Panc1 (cell line): ENCODE data around the gene N4BP3. TPM values are rescaled to one million over a fixed set of nuclear protein-coding genes. Genes with fewer than 3 reads are reported as not detected.

Experiments
- ATAC-seq: fragments of 200-7000 bp; cut with Tn5 transposase; 2 replicates; pipeline ENCODE4 v1.9.1; 2020; ENCODE audit warnings: mild to moderate bottlenecking, moderate library complexity
- BruUV-seq: library from RNA; stranded (reverse); fragments of 400-500 nt; replicated peaks from 2 replicates; lab custom pipeline; 2021; lab: Mats Ljungman, UMichigan
- CTCF ChIA-PET: fragments of 300-600 bp; sonication (Branson Sonifier 250); formaldehyde crosslinking; loops from one replicate; lab custom pipeline; 2022; ENCODE audit warnings: antibody characterized with exemption; lab: Charles Lee
- POLR2A ChIA-PET: fragments of 300-600 bp; sonication (Branson Sonifier 250); formaldehyde crosslinking; loops from one replicate; lab custom pipeline; 2022; ENCODE audit warnings: antibody characterized with exemption; lab: Charles Lee
- DNase-seq: peaks from one replicate; pipeline ENCODE4 v3.0.0-alpha.2; 2010; ENCODE audit warnings: low read depth, low spot score
- H3K27ac ChIP-seq: 2 replicates; pipeline ENCODE4 v1.5.1; 2011; ENCODE audit warnings: mild to moderate bottlenecking, low read length, inconsistent platforms
- H3K27me3 ChIP-seq: fragments of 200-500 bp; sonication (Bioruptor generic); 2 replicates; pipeline ENCODE4 v1.6.0; 2014; ENCODE audit warnings: low read length, inconsistent platforms; ENCODE audit not compliant: control insufficient read depth, insufficient read depth
- H3K36me3 ChIP-seq: fragments of 200-500 bp; sonication (Bioruptor generic); 2 replicates; pipeline ENCODE4 v1.5.1; 2014; ENCODE audit warnings: inconsistent platforms, mild to moderate bottlenecking, low read length, moderate library complexity; ENCODE audit not compliant: control insufficient read depth, insufficient read depth
- H3K4me1 ChIP-seq: 2 replicates; pipeline ENCODE4 v1.5.1; 2011; ENCODE audit warnings: inconsistent platforms, mild to moderate bottlenecking, low read length, moderate library complexity; ENCODE audit not compliant: control insufficient read depth, insufficient read depth
- H3K4me3 ChIP-seq, 2 experiments: 2 replicates each; pipeline ENCODE4 v1.5.1; 2011 to 2012; ENCODE audit warnings: low read depth in 2 of 2, low read length in 2 of 2, mild to moderate bottlenecking in 2 of 2, inconsistent platforms in 1 of 2, moderate library complexity in 1 of 2
- H3K9me3 ChIP-seq: fragments of 200-500 bp; sonication (Bioruptor generic); 2 replicates; pipeline ENCODE4 v1.5.1; 2014; ENCODE audit warnings: low read depth, mild to moderate bottlenecking, inconsistent platforms, low read length, moderate library complexity; ENCODE audit not compliant: control insufficient read depth, insufficient read depth
- CTCF ChIP-seq: fragments of 450-650 bp; IDR thresholded peaks from 2 replicates; pipeline ENCODE4 v1.5.1; 2017; ENCODE audit warnings: mild to moderate bottlenecking
- POLR2AphosphoS5 ChIP-seq: IDR thresholded peaks from 2 replicates; pipeline ENCODE4 v1.6.1; 2012; ENCODE audit warnings: mild to moderate bottlenecking, low read depth, low read length, moderate library complexity
- SIN3A ChIP-seq: IDR thresholded peaks from 2 replicates; pipeline ENCODE4 v1.6.1; 2012; ENCODE audit warnings: low read depth, mild to moderate bottlenecking, low read length, moderate library complexity, borderline replicate concordance; ENCODE audit not compliant: insufficient read depth
- TCF7L2 ChIP-seq: IDR thresholded peaks from 2 replicates; pipeline ENCODE4 v1.6.1; 2011; ENCODE audit warnings: mild to moderate bottlenecking, low read depth, low read length, inconsistent platforms
- in situ Hi-C: cut with HindIII; loops from 2 replicates; pipeline ENCODE4 v1.10.0; 2016; ENCODE audit warnings: low sequenced_read_pairs, low pct_unique_long_range_greater_than_20kb
- intact Hi-C: fragments of 100-400 bp; cut with micrococcal nuclease; formaldehyde crosslinking; loops from one replicate; pipeline ENCODE4 v1.10.0; 2022; ENCODE audit not compliant: unreplicated experiment
- total RNA-seq: library from RNA; stranded (reverse); gene quantifications from one replicate; pipeline ENCODE4 v1.2.1, GENCODE V29; 2021; ENCODE audit not compliant: unreplicated experiment
- TF ChIP-seq, protein P1 (sequence below), 2 experiments: IDR thresholded peaks; 2 replicates each; pipeline ENCODE4 v1.6.1; 2011 to 2012; ENCODE audit warnings: low read depth in 2 of 2, control low read depth in 1 of 2, low read length in 1 of 2, mild to moderate bottlenecking in 1 of 2, moderate library complexity in 1 of 2; ENCODE audit not compliant: insufficient read depth in 1 of 2

N4BP3 gene
- total RNA-seq, 1 experiment from 2014 or later, result 2.3 TPM

- ChIA-PET POLR2A (interaction anchor here (0.6 kb wide), 1 partner anchor 31 kb away, joined by 7 read pairs; no protein-coding TSS in a partner anchor), CTCF (interaction anchor here (0.6 kb wide), 1 partner anchor 53 kb away, joined by 3 read pairs; no protein-coding TSS in a partner anchor)
- no peaks in the 10 kb centered on the region; the same call in 1 of the 2 replicates for H3K36me3 ChIP-seq
- intact Hi-C loops, result no loop called here
- no peaks in the 10 kb centered on the region for H3K9me3 ChIP-seq
- peak within 1 kb of the TSS; percentile 91 for H3K27ac ChIP-seq
- in situ Hi-C loops, result no loop called here
- no peaks in the 10 kb centered on the region; the same call in none of the 2 replicates for H3K4me1 ChIP-seq
- H3K4me3 ChIP-seq, result peak within 1 kb of the TSS; percentile 66 to 84
- no peaks in the 10 kb centered on the region for H3K27me3 ChIP-seq
- ATAC-seq, result peak; percentile 96
- DNase-seq, result no peak
- no TSS peak for BruUV-seq
- TF ChIP-seq SIN3A (peak; percentile 70; the same call in 1 of the 2 replicates), TCF7L2 (peak; percentile 53; the same call in 1 of the 2 replicates), POLR2AphosphoS5 (peak; percentile 75), CTCF (no peak)
- TF ChIP-seq, protein P1, sequence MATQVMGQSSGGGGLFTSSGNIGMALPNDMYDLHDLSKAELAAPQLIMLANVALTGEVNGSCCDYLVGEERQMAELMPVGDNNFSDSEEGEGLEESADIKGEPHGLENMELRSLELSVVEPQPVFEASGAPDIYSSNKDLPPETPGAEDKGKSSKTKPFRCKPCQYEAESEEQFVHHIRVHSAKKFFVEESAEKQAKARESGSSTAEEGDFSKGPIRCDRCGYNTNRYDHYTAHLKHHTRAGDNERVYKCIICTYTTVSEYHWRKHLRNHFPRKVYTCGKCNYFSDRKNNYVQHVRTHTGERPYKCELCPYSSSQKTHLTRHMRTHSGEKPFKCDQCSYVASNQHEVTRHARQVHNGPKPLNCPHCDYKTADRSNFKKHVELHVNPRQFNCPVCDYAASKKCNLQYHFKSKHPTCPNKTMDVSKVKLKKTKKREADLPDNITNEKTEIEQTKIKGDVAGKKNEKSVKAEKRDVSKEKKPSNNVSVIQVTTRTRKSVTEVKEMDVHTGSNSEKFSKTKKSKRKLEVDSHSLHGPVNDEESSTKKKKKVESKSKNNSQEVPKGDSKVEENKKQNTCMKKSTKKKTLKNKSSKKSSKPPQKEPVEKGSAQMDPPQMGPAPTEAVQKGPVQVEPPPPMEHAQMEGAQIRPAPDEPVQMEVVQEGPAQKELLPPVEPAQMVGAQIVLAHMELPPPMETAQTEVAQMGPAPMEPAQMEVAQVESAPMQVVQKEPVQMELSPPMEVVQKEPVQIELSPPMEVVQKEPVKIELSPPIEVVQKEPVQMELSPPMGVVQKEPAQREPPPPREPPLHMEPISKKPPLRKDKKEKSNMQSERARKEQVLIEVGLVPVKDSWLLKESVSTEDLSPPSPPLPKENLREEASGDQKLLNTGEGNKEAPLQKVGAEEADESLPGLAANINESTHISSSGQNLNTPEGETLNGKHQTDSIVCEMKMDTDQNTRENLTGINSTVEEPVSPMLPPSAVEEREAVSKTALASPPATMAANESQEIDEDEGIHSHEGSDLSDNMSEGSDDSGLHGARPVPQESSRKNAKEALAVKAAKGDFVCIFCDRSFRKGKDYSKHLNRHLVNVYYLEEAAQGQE (IDR thresholded peaks at IDR 0.05; ENCODE audit: insufficient read depth in 1 of 2, low read depth in 2 of 2, low read length in 1 of 2), result no peak
Measured at GRCh38 chr5:178130576-178131445, 17.5 kb downstream of the N4BP3 start, which contains the start of gene RMND5B. Gene RMND5B (plus strand): TSS chr5:178131014. CDS start chr5:178138120, 7,106 bp downstream.

GRCh38 chr5:178131446-178131996 lies 18.2 kb downstream of the N4BP3 start:
- intact Hi-C loops, result no loop called here
- CTCF ChIA-PET, result no interaction called here

More at GRCh38 chr5:178131446-178131996, 18.2 kb downstream of the N4BP3 start:
- Histone ChIP-seq H3K4me3 (peak overlapping the region; percentile 66 to 84), H3K4me1 (no peaks in the 10 kb centered on the region; the same call in none of the 2 replicates), H3K36me3 (no peaks in the 10 kb centered on the region; the same call in 1 of the 2 replicates), H3K27me3 (no peaks in the 10 kb centered on the region), H3K27ac (peak overlapping the region; percentile 87), H3K9me3 (no peaks in the 10 kb centered on the region)
- in situ Hi-C loops, result no loop called here
- POLR2A ChIA-PET, result no interaction called here
- BruUV-seq, result TSS peak; percentile 87
- TF ChIP-seq, protein P1 (IDR thresholded peaks at IDR 0.05; ENCODE audit: insufficient read depth in 1 of 2, low read depth in 2 of 2, low read length in 1 of 2), result no peak
- TF ChIP-seq POLR2AphosphoS5, result no peak
- no peak for TF ChIP-seq CTCF
- TF ChIP-seq TCF7L2, result no peak
- TF ChIP-seq SIN3A, result no peak
- ATAC-seq, result no peak
- no peak for DNase-seq
